Measurements from ENCODE around the gene CUL5. TPM values are rescaled to one million over a fixed set of nuclear protein-coding genes. Genes with fewer than 3 reads are reported as not detected.

CUL5 gene
- polyA plus RNA-seq, 1 donor (not counting 4 experiments of a cell fraction or from before 2014, with no cell fraction given): 15.1 TPM

GRCh38 chr11:108093128-108093904 lies 84.6 kb downstream of the CUL5 start:
- no peak overlapping the region for H3K4me2 ChIP-seq (ENCODE audit: control insufficient read depth, extremely low read depth, insufficient read depth, low read depth, low read length)
- H3K9me3 ChIP-seq (ENCODE audit: control insufficient read depth, low read depth, low read length): no peaks in the 10 kb centered on the region
- DNase-seq (ENCODE audit: low read depth, low spot score): no peak
- no peak overlapping the region for H2AFZ ChIP-seq (ENCODE audit: control insufficient read depth, low read length)
- no peak overlapping the region for H3K9ac ChIP-seq (ENCODE audit: control insufficient read depth, extremely low read depth, insufficient read depth, low read length)
- no peak for FAIRE-seq
- peaks cover 11 to 14% of the 10 kb centered on the region in 2 experiments for H3K36me3 ChIP-seq (ENCODE audit: control insufficient read depth in 2 of 2, extremely low read depth in 1 of 2, insufficient read depth in 2 of 2, low read length in 2 of 2)
- H3K27me3 ChIP-seq (ENCODE audit: control insufficient read depth, extremely low read depth, insufficient read depth, low read length): no peaks in the 10 kb centered on the region
- no peak for TF ChIP-seq EZH2 (IDR thresholded peaks at IDR 0.05; ENCODE audit: low read length)
- TF ChIP-seq, protein P1, sequence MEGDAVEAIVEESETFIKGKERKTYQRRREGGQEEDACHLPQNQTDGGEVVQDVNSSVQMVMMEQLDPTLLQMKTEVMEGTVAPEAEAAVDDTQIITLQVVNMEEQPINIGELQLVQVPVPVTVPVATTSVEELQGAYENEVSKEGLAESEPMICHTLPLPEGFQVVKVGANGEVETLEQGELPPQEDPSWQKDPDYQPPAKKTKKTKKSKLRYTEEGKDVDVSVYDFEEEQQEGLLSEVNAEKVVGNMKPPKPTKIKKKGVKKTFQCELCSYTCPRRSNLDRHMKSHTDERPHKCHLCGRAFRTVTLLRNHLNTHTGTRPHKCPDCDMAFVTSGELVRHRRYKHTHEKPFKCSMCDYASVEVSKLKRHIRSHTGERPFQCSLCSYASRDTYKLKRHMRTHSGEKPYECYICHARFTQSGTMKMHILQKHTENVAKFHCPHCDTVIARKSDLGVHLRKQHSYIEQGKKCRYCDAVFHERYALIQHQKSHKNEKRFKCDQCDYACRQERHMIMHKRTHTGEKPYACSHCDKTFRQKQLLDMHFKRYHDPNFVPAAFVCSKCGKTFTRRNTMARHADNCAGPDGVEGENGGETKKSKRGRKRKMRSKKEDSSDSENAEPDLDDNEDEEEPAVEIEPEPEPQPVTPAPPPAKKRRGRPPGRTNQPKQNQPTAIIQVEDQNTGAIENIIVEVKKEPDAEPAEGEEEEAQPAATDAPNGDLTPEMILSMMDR (optimal IDR thresholded peaks at IDR 0.05 in 1 of 3, IDR thresholded peaks at IDR 0.05 in 1 of 3, conservative IDR thresholded peaks at IDR 0.05 in 1 of 3; ENCODE audit: extremely low read depth in 1 of 3, insufficient read depth in 2 of 3, low read length in 3 of 3): no peak
- no peaks in the 10 kb centered on the region for H4K20me1 ChIP-seq (ENCODE audit: control insufficient read depth, extremely low read depth, insufficient read depth, low read length)
- no peaks in the 10 kb centered on the region for H3K9me1 ChIP-seq (ENCODE audit: control insufficient read depth, extremely low read depth, insufficient read depth, low read length)
- no peaks in the 10 kb centered on the region for H3K79me2 ChIP-seq (ENCODE audit: control insufficient read depth, insufficient read depth, low read length)
- dilution Hi-C loops (cut with MboI; ENCODE audit: extremely low pct_ligation_motif_present, low sequenced_read_pairs): no loop called here
- no peak overlapping the region for H3K4me3 ChIP-seq (ENCODE audit: control insufficient read depth in 2 of 3, extremely low read depth in 1 of 3, insufficient read depth in 2 of 3, low read depth in 1 of 3, low read length in 3 of 3)
- no peaks in the 10 kb centered on the region for H3K4me1 ChIP-seq (ENCODE audit: control insufficient read depth, extremely low read depth, insufficient read depth, low read length)
- H3K27ac ChIP-seq (ENCODE audit: control insufficient read depth, insufficient read depth, low read length): no peak overlapping the region

DNA sequence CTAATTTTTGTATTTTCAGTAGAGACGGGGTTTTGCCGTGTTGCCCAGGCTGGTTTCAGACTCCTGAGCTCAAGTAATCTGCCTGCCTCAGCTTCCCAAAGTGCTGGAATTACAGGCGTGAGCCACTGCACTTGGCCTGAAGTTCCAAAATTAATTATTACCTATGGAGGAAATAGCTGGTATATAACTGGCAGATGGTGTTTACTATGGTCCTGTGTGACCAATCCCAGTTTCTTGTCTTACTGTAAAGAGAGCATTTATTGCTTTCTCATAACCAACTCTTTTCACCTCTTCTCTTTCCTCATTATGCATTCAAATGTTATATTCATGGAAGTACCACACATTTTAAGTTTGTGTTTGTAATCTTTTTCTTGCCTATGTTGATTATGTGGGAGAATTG lies 88.5 kb downstream of the CUL5 start:
- FAIRE-seq: no peak
- Histone ChIP-seq H3K9me1 (ENCODE audit: control insufficient read depth, extremely low read depth, insufficient read depth, low read length) (no peaks in the 10 kb centered on the region), H2AFZ (ENCODE audit: control insufficient read depth, low read length) (no peak overlapping the region), H3K9ac (ENCODE audit: control insufficient read depth, extremely low read depth, insufficient read depth, low read length) (no peak overlapping the region), H3K79me2 (ENCODE audit: control insufficient read depth, insufficient read depth, low read length) (no peaks in the 10 kb centered on the region), H3K4me3 (ENCODE audit: control insufficient read depth in 2 of 3, extremely low read depth in 1 of 3, insufficient read depth in 2 of 3, low read depth in 1 of 3, low read length in 3 of 3) (no peak overlapping the region), H3K9me3 (ENCODE audit: control insufficient read depth, low read depth, low read length) (no peaks in the 10 kb centered on the region), H3K4me2 (ENCODE audit: control insufficient read depth, extremely low read depth, insufficient read depth, low read depth, low read length) (no peak overlapping the region), H3K27me3 (ENCODE audit: control insufficient read depth, extremely low read depth, insufficient read depth, low read length) (no peaks in the 10 kb centered on the region), H3K27ac (ENCODE audit: control insufficient read depth, insufficient read depth, low read length) (no peak overlapping the region), H3K4me1 (ENCODE audit: control insufficient read depth, extremely low read depth, insufficient read depth, low read length) (no peaks in the 10 kb centered on the region), H4K20me1 (ENCODE audit: control insufficient read depth, extremely low read depth, insufficient read depth, low read length) (no peaks in the 10 kb centered on the region), H3K36me3 (ENCODE audit: control insufficient read depth in 2 of 2, extremely low read depth in 1 of 2, insufficient read depth in 2 of 2, low read length in 2 of 2) (peaks cover 14 to 17% of the 10 kb centered on the region in 2 experiments)
- TF ChIP-seq EZH2 (IDR thresholded peaks at IDR 0.05; ENCODE audit: low read length): no peak
- TF ChIP-seq, protein P1 (optimal IDR thresholded peaks at IDR 0.05 in 1 of 3, IDR thresholded peaks at IDR 0.05 in 1 of 3, conservative IDR thresholded peaks at IDR 0.05 in 1 of 3; ENCODE audit: extremely low read depth in 1 of 3, insufficient read depth in 2 of 3, low read length in 3 of 3): no peak
- dilution Hi-C loops (cut with MboI; ENCODE audit: extremely low pct_ligation_motif_present, low sequenced_read_pairs): no loop called here
- no peak for DNase-seq (ENCODE audit: low read depth, low spot score)
